IMR-90 (cell line): ENCODE results near the gene GGPS1. TPM values are rescaled to one million over a fixed set of nuclear protein-coding genes. Genes with fewer than 3 reads are reported as not detected.

Source experiments
- ATAC-seq: fragments of 200-7000 bp; cut with Tn5 transposase; 2 replicates; pipeline ENCODE4 v1.9.1; 2020; ENCODE audit warnings: low read depth, mild to moderate bottlenecking, moderate library complexity
- BruUV-seq: library from RNA; stranded (reverse); fragments of 400-500 nt; replicated peaks from 2 replicates; lab custom pipeline; 2021; lab: Mats Ljungman, UMichigan
- CTCF ChIA-PET: fragments of 300-600 bp; formaldehyde crosslinking; extraction: SDS; loops from one replicate; lab custom pipeline; 2021; ENCODE audit warnings: antibody characterized with exemption; lab: Yijun Ruan, JAX
- POLR2A ChIA-PET: fragments of 300-600 bp; sonication (Branson Sonifier 250); formaldehyde crosslinking; loops from one replicate; lab custom pipeline; 2022; ENCODE audit warnings: antibody characterized with exemption; ENCODE audit not compliant: unreplicated experiment; lab: Charles Lee
- DNase-seq: peaks from one replicate; pipeline ENCODE4 v3.0.0; 2013
- H2AFZ ChIP-seq: replicated peaks from 2 replicates; pipeline ENCODE3; 2013; ENCODE audit warnings: low read length, mild to moderate bottlenecking; ENCODE audit not compliant: poor library complexity
- H2AK5ac ChIP-seq: 2 replicates; pipeline ENCODE4 v1.6.1; 2013; ENCODE audit warnings: low read depth, low read length, inconsistent platforms
- H2AK9ac ChIP-seq: replicated peaks from 2 replicates; pipeline ENCODE3; 2013; ENCODE audit warnings: mild to moderate bottlenecking, low read depth, low read length, moderate library complexity; ENCODE audit not compliant: poor library complexity
- H2BK120ac ChIP-seq: 2 replicates; pipeline ENCODE4 v1.6.1; 2013; ENCODE audit warnings: low read depth, low read length, inconsistent platforms
- H2BK15ac ChIP-seq: 3 replicates; pipeline ENCODE4 v1.6.1; 2013; ENCODE audit warnings: low read depth, low read length, inconsistent platforms
- H2BK20ac ChIP-seq: 2 replicates; pipeline ENCODE4 v1.6.1; 2013; ENCODE audit warnings: low read depth, mild to moderate bottlenecking, inconsistent platforms, low read length, moderate library complexity
- H2BK5ac ChIP-seq: 2 replicates; pipeline ENCODE4 v1.6.1; 2013; ENCODE audit warnings: mild to moderate bottlenecking, low read depth, low read length, inconsistent platforms; ENCODE audit not compliant: poor library complexity, severe bottlenecking
- H3K14ac ChIP-seq: replicated peaks from 2 replicates; pipeline ENCODE4 v1.6.1; 2013; ENCODE audit warnings: low read depth, low read length, inconsistent platforms
- H3K18ac ChIP-seq: 2 replicates; pipeline ENCODE4 v1.6.1; 2013; ENCODE audit warnings: low read depth, low read length, control low read depth
- H3K23ac ChIP-seq: 2 replicates; pipeline ENCODE4 v1.6.1; 2013; ENCODE audit warnings: low read depth, low read length, inconsistent platforms
- H3K27ac ChIP-seq: 2 replicates; pipeline ENCODE4 v1.5.1; 2013; ENCODE audit warnings: mild to moderate bottlenecking, control low read depth, low read length; ENCODE audit not compliant: insufficient read depth
- H3K27me3 ChIP-seq: 2 replicates; pipeline ENCODE4 v1.6.1; 2013; ENCODE audit warnings: low read length; ENCODE audit not compliant: control insufficient read depth, insufficient read depth
- H3K36me3 ChIP-seq: 2 replicates; pipeline ENCODE4 v1.6.1; 2013; ENCODE audit warnings: low read length, mixed read lengths; ENCODE audit not compliant: control insufficient read depth, insufficient read depth
- H3K4ac ChIP-seq: 2 replicates; pipeline ENCODE4 v1.6.1; 2013; ENCODE audit warnings: low read depth, low read length, inconsistent platforms
- H3K4me1 ChIP-seq: 2 replicates; pipeline ENCODE4 v1.6.1; 2013; ENCODE audit warnings: low read length, mixed read lengths; ENCODE audit not compliant: control insufficient read depth, insufficient read depth
- H3K4me2 ChIP-seq: 2 replicates; pipeline ENCODE4 v1.6.1; 2013; ENCODE audit warnings: low read depth, mild to moderate bottlenecking, control low read depth, low read length, moderate library complexity
- H3K4me3 ChIP-seq: 2 replicates; pipeline ENCODE4 v1.5.1; 2013; ENCODE audit warnings: low read depth, mild to moderate bottlenecking, control low read depth, low read length, moderate library complexity; ENCODE audit not compliant: insufficient read depth
- H3K56ac ChIP-seq: 2 replicates; pipeline ENCODE4 v1.6.1; 2013; ENCODE audit warnings: low read length, inconsistent platforms; ENCODE audit not compliant: insufficient read depth; ENCODE audit errors: extremely low read depth
- H3K79me1 ChIP-seq, 2 experiments: 2 replicates each; pipeline ENCODE4 v1.6.1; 2013; ENCODE audit warnings: low read length in 2 of 2, inconsistent platforms in 1 of 2, low read depth in 1 of 2
- H3K9ac ChIP-seq: 2 replicates; pipeline ENCODE4 v1.6.1; 2013; ENCODE audit warnings: low read depth, low read length, control low read depth
- H3K9me1 ChIP-seq: 2 replicates; pipeline ENCODE4 v1.6.1; 2013; ENCODE audit warnings: low read length, inconsistent platforms; ENCODE audit not compliant: insufficient read depth
- H3K9me3 ChIP-seq: 2 replicates; pipeline ENCODE4 v1.6.1; 2013; ENCODE audit warnings: low read length; ENCODE audit not compliant: control insufficient read depth, insufficient read depth
- H4K20me1 ChIP-seq: 2 replicates; pipeline ENCODE4 v1.6.1; 2013; ENCODE audit warnings: low read length, inconsistent platforms; ENCODE audit not compliant: insufficient read depth
- H4K5ac ChIP-seq: 2 replicates; pipeline ENCODE4 v1.6.1; 2013; ENCODE audit warnings: mild to moderate bottlenecking, low read depth, low read length, control low read depth
- H4K8ac ChIP-seq, 2 experiments: 2 replicates each; pipeline ENCODE4 v1.6.1; 2013; ENCODE audit warnings: low read depth in 2 of 2, low read length in 2 of 2, control low read depth in 1 of 2, inconsistent platforms in 1 of 2
- H4K91ac ChIP-seq: 2 replicates; pipeline ENCODE4 v1.6.1; 2013; ENCODE audit warnings: low read depth, low read length, inconsistent platforms; ENCODE audit not compliant: insufficient read depth
- BHLHE40 ChIP-seq: fragments of 150-350 bp; IDR thresholded peaks from 2 replicates; pipeline ENCODE4 v1.6.1; 2016; ENCODE audit warnings: mild to moderate bottlenecking, low read depth, low read length
- CHD1 ChIP-seq: IDR thresholded peaks from 2 replicates; pipeline ENCODE4 v1.6.1; 2012; ENCODE audit warnings: low read depth, low read length, improper control_type of control experiment
- FOS ChIP-seq: fragments of 150-350 bp; IDR thresholded peaks from 2 replicates; pipeline ENCODE4 v1.6.1; 2016; ENCODE audit warnings: low read depth, low read length
- MAZ ChIP-seq: IDR thresholded peaks from 2 replicates; pipeline ENCODE4 v1.6.1; 2012; ENCODE audit warnings: low read depth, mild to moderate bottlenecking, low read length, improper control_type of control experiment, moderate library complexity, borderline replicate concordance
- POLR2A ChIP-seq: IDR thresholded peaks from 2 replicates; pipeline ENCODE4 v1.6.1; 2012; ENCODE audit warnings: mild to moderate bottlenecking, low read depth, low read length
- RAD21 ChIP-seq: IDR thresholded peaks from 2 replicates; pipeline ENCODE4 v1.6.1; 2012; ENCODE audit warnings: low read length, improper control_type of control experiment
- RFX5 ChIP-seq: IDR thresholded peaks from 2 replicates; pipeline ENCODE4 v1.8.0; 2012; ENCODE audit warnings: low read depth, mild to moderate bottlenecking, low read length, moderate library complexity
- SMC3 ChIP-seq: fragments of 150-350 bp; IDR thresholded peaks from 2 replicates; pipeline ENCODE4 v1.6.1; 2016; ENCODE audit warnings: low read depth, mild to moderate bottlenecking, antibody characterized with exemption, low read length, moderate library complexity
- WGBS, 2 experiments: methylation state at CpG; one replicate each; pipeline versions ENCODE4 v1.1.5 to v1.1.7; 2013; ENCODE audit warnings: missing lambda C conversion rate in 2 of 2; ENCODE audit not compliant: insufficient read length in 1 of 2; ENCODE audit errors: extremely low coverage in 2 of 2; 5-methylcytosine and 5-hydroxymethylcytosine counted together
- dilution Hi-C: fragments of 300-500 bp; cut with HindIII; formaldehyde crosslinking; loops from one replicate; pipeline ENCODE4 v1.14.3; 2018; ENCODE audit warnings: low sequenced_read_pairs; ENCODE audit not compliant: unreplicated experiment
- in situ Hi-C: fragments of 300-500 bp; cut with MboI; formaldehyde crosslinking; loops from 3 replicates; pipeline ENCODE4 v1.14.3; 2019; ENCODE audit warnings: low sequenced_read_pairs, inconsistent platforms, mixed read lengths
- intact Hi-C: fragments of 100-400 bp; cut with micrococcal nuclease; formaldehyde crosslinking; loops from 2 replicates; pipeline ENCODE4 v1.10.0; 2022
- polyA plus RNA-seq, 3 experiments: library from polyadenylated mRNA; depleted of rRNA; stranded (reverse); fragments of >200 nt; gene quantifications; 2 replicates each; pipeline ENCODE4 v1.2.3, GENCODE V29; 2012; ENCODE audit warnings: low replicate concordance in 1 of 3
- total RNA-seq: library from RNA; depleted of rRNA; stranded (reverse); fragments of >200 nt; gene quantifications from 2 replicates; pipeline ENCODE4 v1.2.3, GENCODE V29; 2012
- TF ChIP-seq, protein P1 (sequence below): fragments of 150-350 bp; IDR thresholded peaks from 2 replicates; pipeline ENCODE4 v1.6.1; 2016; ENCODE audit warnings: low read depth, mild to moderate bottlenecking, low read length, moderate library complexity, borderline replicate concordance
- TF ChIP-seq, protein P2 (sequence below): conservative IDR thresholded peaks from 2 replicates; pipeline ENCODE4 v1.5.1; 2012; ENCODE audit warnings: mild to moderate bottlenecking, low read depth, low read length, improper control_type of control experiment

The GGPS1 gene
- total and polyA plus RNA-seq, 2 of the 4 experiments (the other 2 are of a cell fraction) = 16.4 to 21.5 TPM

DNA sequence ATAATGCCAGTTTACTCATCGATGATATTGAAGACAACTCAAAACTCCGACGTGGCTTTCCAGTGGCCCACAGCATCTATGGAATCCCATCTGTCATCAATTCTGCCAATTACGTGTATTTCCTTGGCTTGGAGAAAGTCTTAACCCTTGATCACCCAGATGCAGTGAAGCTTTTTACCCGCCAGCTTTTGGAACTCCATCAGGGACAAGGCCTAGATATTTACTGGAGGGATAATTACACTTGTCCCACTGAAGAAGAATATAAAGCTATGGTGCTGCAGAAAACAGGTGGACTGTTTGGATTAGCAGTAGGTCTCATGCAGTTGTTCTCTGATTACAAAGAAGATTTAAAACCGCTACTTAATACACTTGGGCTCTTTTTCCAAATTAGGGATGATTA, 13.7 kb downstream of the GGPS1 start:
- H4K5ac ChIP-seq = no peak overlapping the region
- WGBS, 2 experiments = no CpG with 5 or more reads among the region's 6 CpGs
- CTCF ChIA-PET = interaction anchor here (1.0 kb wide), 1 partner anchor 75 kb away, joined by 4 read pairs; no protein-coding TSS in a partner anchor
- no peak overlapping the region for H3K9ac ChIP-seq
- no peak overlapping the region for H2AFZ ChIP-seq
- POLR2A ChIA-PET = no interaction called here
- no peak overlapping the region for H3K27ac ChIP-seq
- no peak for DNase-seq
- no peak overlapping the region for H4K8ac ChIP-seq
- no peak overlapping the region for H4K91ac ChIP-seq
- no peak overlapping the region for H3K18ac ChIP-seq
- H2BK15ac ChIP-seq = no peak overlapping the region
- no peak overlapping the region for H3K56ac ChIP-seq
- in situ Hi-C loops = no loop called here
- H2BK20ac ChIP-seq = no peak overlapping the region
- no peak overlapping the region for H3K4ac ChIP-seq
- H3K79me1 ChIP-seq = peaks cover 5 to 13% of the 10 kb centered on the region in 2 experiments; a peak in 3 of 4 replicates
- no peak overlapping the region for H2BK120ac ChIP-seq
- dilution Hi-C loops = no loop called here
- no peak for ATAC-seq
- intact Hi-C loops = no loop called here
- H3K9me1 ChIP-seq = no peaks in the 10 kb centered on the region
- TF ChIP-seq, protein P1, sequence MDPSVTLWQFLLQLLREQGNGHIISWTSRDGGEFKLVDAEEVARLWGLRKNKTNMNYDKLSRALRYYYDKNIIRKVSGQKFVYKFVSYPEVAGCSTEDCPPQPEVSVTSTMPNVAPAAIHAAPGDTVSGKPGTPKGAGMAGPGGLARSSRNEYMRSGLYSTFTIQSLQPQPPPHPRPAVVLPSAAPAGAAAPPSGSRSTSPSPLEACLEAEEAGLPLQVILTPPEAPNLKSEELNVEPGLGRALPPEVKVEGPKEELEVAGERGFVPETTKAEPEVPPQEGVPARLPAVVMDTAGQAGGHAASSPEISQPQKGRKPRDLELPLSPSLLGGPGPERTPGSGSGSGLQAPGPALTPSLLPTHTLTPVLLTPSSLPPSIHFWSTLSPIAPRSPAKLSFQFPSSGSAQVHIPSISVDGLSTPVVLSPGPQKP = no peak
- TF ChIP-seq SMC3 = no peak
- TF ChIP-seq POLR2A = no peak
- no peak for TF ChIP-seq MAZ
- TF ChIP-seq, protein P2, sequence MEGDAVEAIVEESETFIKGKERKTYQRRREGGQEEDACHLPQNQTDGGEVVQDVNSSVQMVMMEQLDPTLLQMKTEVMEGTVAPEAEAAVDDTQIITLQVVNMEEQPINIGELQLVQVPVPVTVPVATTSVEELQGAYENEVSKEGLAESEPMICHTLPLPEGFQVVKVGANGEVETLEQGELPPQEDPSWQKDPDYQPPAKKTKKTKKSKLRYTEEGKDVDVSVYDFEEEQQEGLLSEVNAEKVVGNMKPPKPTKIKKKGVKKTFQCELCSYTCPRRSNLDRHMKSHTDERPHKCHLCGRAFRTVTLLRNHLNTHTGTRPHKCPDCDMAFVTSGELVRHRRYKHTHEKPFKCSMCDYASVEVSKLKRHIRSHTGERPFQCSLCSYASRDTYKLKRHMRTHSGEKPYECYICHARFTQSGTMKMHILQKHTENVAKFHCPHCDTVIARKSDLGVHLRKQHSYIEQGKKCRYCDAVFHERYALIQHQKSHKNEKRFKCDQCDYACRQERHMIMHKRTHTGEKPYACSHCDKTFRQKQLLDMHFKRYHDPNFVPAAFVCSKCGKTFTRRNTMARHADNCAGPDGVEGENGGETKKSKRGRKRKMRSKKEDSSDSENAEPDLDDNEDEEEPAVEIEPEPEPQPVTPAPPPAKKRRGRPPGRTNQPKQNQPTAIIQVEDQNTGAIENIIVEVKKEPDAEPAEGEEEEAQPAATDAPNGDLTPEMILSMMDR = no peak
- no peak for TF ChIP-seq FOS
- no peak for TF ChIP-seq RFX5
- no peak for TF ChIP-seq CHD1
- no peak for TF ChIP-seq RAD21
- no peak for TF ChIP-seq BHLHE40
- H3K36me3 ChIP-seq = peaks cover 18% of the 10 kb centered on the region; the same call in 1 of the 2 replicates
- no peak overlapping the region for H3K14ac ChIP-seq
- no peak overlapping the region for H3K4me3 ChIP-seq
- no peaks in the 10 kb centered on the region for H3K9me3 ChIP-seq
- H2AK5ac ChIP-seq = no peak overlapping the region
- no peak overlapping the region for H3K4me2 ChIP-seq
- BruUV-seq = no TSS peak
- peaks cover under 1% of the 10 kb centered on the region; the same call in 1 of the 2 replicates for H3K4me1 ChIP-seq
- H4K20me1 ChIP-seq = no peaks in the 10 kb centered on the region
- no peak overlapping the region for H2AK9ac ChIP-seq
- H3K23ac ChIP-seq = no peak overlapping the region
- no peak overlapping the region for H2BK5ac ChIP-seq
- H3K27me3 ChIP-seq = no peaks in the 10 kb centered on the region
